GM19043 (cell line): ENCODE measurements around the gene ALK.

Source experiments
- ATAC-seq: cut with Tn5 transposase; IDR thresholded peaks from one replicate; pipeline ENCODE4 v1.9.1; 2021; ENCODE audit warnings: low read depth; ENCODE audit not compliant: unreplicated experiment

ALK gene

DNA sequence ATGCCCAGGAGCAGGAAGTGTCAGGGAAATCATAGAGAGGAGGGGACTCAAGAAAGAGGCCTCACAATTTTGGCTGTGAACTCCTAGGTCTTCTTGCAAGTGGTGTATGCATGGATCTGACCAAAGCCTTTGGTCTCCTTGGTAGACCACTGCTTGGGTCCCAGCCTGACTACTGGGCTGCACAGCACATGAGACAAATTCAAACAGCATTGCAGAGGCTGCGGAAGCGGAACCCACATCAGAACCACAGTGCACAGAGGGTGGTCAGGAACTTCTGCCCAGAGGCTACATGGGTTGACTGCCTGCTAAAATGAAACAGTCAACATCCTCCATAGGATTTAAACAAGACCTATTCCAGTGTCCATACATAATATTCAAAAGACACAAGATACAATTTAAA lies 766.8 kb downstream of the ALK start:
- ATAC-seq: no peak

DNA sequence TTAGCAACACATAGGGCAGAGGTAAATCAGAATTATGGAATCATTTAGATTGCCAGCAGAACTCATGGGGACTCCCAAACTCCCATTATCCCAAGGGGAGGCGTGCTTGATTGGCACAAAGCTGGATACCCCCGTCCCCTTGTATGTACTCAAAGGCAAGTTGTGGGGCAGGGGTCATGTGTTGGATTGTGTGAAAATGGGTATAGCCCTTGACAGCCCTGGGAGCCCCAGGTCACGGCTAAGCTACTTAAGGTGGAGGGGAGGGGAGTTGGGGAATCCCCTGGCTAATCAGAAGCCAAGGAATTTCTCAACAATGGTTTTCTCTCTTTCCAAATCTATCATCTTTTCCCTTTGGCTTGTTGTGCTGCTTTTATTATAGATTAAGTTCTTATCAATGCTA lies 773.4 kb downstream of the ALK start:
- no peak for ATAC-seq

DNA sequence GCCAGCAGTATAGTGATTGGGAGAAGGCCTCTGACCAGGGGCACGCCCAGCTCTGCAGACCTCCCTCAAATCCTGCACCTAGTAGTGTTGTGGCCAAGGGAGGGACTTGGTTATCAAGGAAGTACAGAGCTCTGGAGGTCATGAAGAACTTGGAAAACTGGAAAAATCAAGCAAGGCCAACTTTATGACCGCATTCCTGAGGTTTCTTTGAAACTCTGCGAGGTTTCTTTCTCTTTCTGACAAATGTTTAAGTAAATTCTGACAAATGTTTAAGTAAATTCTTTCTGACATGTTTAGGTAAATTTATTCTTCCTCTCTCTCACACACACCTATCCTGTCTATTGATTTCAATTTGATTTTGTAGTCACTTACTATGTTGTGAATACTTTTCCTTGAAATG lies 775.2 kb downstream of the ALK start:
- ATAC-seq: no peak

DNA sequence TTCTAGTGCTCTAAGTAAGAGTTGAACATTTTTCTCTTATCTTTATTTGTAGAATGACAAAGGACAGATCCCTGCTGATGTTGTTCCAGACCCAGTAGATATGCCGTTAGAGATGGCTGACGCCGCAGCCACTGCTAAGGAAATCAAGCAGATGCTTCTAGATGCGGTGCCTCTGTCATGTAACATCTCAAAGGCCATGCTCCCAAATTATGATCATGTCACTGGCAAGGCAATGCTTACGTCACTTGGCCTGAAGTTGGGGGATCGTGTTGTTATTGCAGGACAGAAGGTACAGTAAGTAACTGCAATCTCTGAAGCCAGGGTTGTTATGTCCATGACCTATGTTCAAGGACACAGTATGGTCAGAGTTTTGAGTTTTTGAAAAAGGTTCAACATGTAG lies 777.7 kb downstream of the ALK start:
- no peak for ATAC-seq
